ENCODE measurements around the gene ZNF296. TPM values are rescaled to one million over a fixed set of nuclear protein-coding genes. Genes with fewer than 3 reads are reported as not detected.
A peak's percentile ranks its signal among the peaks of the same experiment; 100 is the strongest.

The ZNF296 gene
- total RNA-seq, 6 donors from 2014 or later, result 1.5 to 7.3 (median 2.4) TPM

GRCh38 chr19:45103508-45104319 is 27.4 kb upstream of the ZNF296 start:
- Histone ChIP-seq H3K27ac (peak overlapping the region in 2 of 4 donors; percentile 7 to 19), H3K4me1 (peaks cover 15 to 47% (median 18%) of the 10 kb centered on the region in 4 donors), H3K4me3 (peak overlapping the region in 1 of 4 donors; percentile 15), H3K27me3 (no peaks in the 10 kb centered on the region), H3K9me3 (no peaks in the 10 kb centered on the region), H3K36me3 (no peaks in the 10 kb centered on the region)
- ATAC-seq (ENCODE audit: low FRiP score in 2 of 2), result no peak
- no peak for DNase-seq
- TF ChIP-seq EP300 (IDR thresholded peaks at IDR 0.05) (no peak), POLR2AphosphoS5 (IDR thresholded peaks at IDR 0.05) (no peak), POLR2A (IDR thresholded peaks at IDR 0.05) (no peak)
- TF ChIP-seq, protein P1, sequence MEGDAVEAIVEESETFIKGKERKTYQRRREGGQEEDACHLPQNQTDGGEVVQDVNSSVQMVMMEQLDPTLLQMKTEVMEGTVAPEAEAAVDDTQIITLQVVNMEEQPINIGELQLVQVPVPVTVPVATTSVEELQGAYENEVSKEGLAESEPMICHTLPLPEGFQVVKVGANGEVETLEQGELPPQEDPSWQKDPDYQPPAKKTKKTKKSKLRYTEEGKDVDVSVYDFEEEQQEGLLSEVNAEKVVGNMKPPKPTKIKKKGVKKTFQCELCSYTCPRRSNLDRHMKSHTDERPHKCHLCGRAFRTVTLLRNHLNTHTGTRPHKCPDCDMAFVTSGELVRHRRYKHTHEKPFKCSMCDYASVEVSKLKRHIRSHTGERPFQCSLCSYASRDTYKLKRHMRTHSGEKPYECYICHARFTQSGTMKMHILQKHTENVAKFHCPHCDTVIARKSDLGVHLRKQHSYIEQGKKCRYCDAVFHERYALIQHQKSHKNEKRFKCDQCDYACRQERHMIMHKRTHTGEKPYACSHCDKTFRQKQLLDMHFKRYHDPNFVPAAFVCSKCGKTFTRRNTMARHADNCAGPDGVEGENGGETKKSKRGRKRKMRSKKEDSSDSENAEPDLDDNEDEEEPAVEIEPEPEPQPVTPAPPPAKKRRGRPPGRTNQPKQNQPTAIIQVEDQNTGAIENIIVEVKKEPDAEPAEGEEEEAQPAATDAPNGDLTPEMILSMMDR (IDR thresholded peaks at IDR 0.05), result no peak
- 53 to 58% methylated on average over 25 to 26 of the region's 26 CpGs for WGBS, 2 donors

DNA sequence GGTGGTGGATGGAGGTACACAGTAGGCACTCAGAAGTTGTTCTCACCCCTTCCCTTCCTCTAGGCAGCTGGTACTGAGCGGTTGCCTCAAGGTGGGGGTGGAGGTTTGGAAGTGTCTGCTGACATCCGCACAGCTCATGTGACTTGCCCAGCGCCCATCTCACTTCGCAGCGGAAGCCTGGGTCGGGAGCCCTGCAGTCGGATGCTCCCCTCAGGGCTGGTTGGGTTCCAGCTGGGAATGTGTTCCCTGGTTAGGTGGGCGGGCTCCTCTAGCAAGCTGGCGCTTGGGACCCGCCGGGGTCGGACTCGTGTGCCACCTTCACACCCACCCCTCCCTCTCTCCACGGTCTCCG is 26.9 kb upstream of the ZNF296 start:
- 45 to 69% methylated on average over 5 to 15 of the region's 15 CpGs for WGBS, 2 donors
- no peaks in the 10 kb centered on the region for H3K27me3 ChIP-seq
- DNase-seq (peak in 1 of 2 donors; percentile 42), ATAC-seq (ENCODE audit: low FRiP score in 2 of 2) (peak in 1 of 2 donors; percentile 45)
- H3K36me3 ChIP-seq, result no peaks in the 10 kb centered on the region
- peak overlapping the region in 2 of 4 donors; percentile 7 to 19 for H3K27ac ChIP-seq
- no peaks in the 10 kb centered on the region for H3K9me3 ChIP-seq
- H3K4me3 ChIP-seq, result peak overlapping the region in 1 of 4 donors; percentile 15
- H3K4me1 ChIP-seq, result peaks cover 18 to 52% (median 24%) of the 10 kb centered on the region in 4 donors
- no peak for TF ChIP-seq EP300 (IDR thresholded peaks at IDR 0.05)
- TF ChIP-seq POLR2A (IDR thresholded peaks at IDR 0.05), result no peak
- TF ChIP-seq POLR2AphosphoS5 (IDR thresholded peaks at IDR 0.05), result peak in 1 of 2 donors; percentile 11
- TF ChIP-seq, protein P1 (IDR thresholded peaks at IDR 0.05), result no peak

DNA sequence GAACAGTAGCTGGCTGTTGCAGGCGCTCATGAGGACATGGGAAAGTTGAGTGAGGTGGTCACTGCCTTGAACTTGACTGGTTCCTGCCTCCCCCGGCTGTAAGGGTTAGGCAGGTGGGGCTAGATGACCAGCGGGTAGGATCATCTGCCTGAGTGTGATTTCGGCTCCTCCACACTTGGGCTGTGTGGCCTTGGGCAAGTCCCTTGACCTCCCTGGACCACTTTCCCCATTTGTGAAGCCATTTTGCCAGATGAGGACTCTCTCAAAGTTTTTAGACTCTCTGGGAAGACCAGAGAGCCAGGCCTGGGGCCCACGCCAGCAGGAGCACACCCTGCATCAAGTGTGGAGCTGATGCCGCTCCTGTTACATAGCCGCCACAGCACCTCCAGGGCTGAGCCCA is 26.2 kb upstream of the ZNF296 start:
- WGBS, 2 donors, result 91 to 100% methylated on average over 1 to 7 of the region's 7 CpGs
- Histone ChIP-seq H3K4me3 (no peak overlapping the region), H3K4me1 (peaks cover 24 to 59% (median 30%) of the 10 kb centered on the region in 4 donors), H3K9me3 (no peaks in the 10 kb centered on the region), H3K27ac (no peak overlapping the region), H3K36me3 (no peaks in the 10 kb centered on the region), H3K27me3 (no peaks in the 10 kb centered on the region)
- DNase-seq (no peak), ATAC-seq (ENCODE audit: low FRiP score in 2 of 2) (no peak)
- TF ChIP-seq POLR2AphosphoS5 (IDR thresholded peaks at IDR 0.05) (no peak), EP300 (IDR thresholded peaks at IDR 0.05) (no peak), POLR2A (IDR thresholded peaks at IDR 0.05) (no peak)
- TF ChIP-seq, protein P1 (IDR thresholded peaks at IDR 0.05), result no peak

DNA sequence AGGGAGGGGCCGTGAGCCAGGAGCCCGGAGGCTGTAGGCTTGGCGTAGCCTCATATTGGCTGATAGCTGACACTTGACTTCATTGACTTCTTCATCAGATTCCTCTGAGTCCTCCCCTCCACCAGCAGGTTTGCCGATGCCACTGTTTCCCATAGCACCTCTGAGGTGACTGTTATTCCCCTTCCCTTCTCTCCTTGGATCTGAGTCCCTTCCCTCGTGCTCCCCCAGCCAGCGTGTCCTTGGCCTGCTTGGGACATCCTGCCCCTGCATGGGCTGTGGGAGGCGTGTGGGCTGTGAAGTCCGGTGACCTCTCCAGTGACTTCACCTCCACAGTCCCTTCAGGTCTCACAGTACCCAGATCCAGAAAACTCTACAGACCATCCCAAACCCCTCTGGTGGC is 25.5 kb upstream of the ZNF296 start:
- TF ChIP-seq EP300 (IDR thresholded peaks at IDR 0.05) (no peak), POLR2A (IDR thresholded peaks at IDR 0.05) (no peak), POLR2AphosphoS5 (IDR thresholded peaks at IDR 0.05) (no peak)
- TF ChIP-seq, protein P1 (IDR thresholded peaks at IDR 0.05), result no peak
- Histone ChIP-seq H3K9me3 (no peaks in the 10 kb centered on the region), H3K27ac (no peak overlapping the region), H3K4me3 (no peak overlapping the region), H3K36me3 (no peaks in the 10 kb centered on the region), H3K4me1 (peaks cover 27 to 66% (median 34%) of the 10 kb centered on the region in 4 donors), H3K27me3 (no peaks in the 10 kb centered on the region)
- WGBS, 2 donors, result 87 to 91% methylated on average over 8 of the region's 8 CpGs
- DNase-seq, result no peak
- ATAC-seq (ENCODE audit: low FRiP score in 2 of 2), result no peak

Measured in upper lobe of left lung (tissue), 6 donors.